Calu3 (cell line): ENCODE measurements around the gene PEX5L. TPM values are rescaled to one million over a fixed set of nuclear protein-coding genes. Genes with fewer than 3 reads are reported as not detected.

Experiments
- BruUV-seq: library from RNA; stranded (reverse); fragments of 400-500 nt; replicated peaks from 2 replicates; lab custom pipeline; 2021; lab: Mats Ljungman, UMichigan
- CTCF ChIA-PET: fragments of 300-600 bp; sonication (Branson Sonifier 250); formaldehyde crosslinking; loops from one replicate; lab custom pipeline; 2022; ENCODE audit warnings: antibody characterized with exemption; lab: Charles Lee
- DNase-seq: peaks from one replicate; pipeline ENCODE4 v3.0.0; 2022
- H3K27ac Mint-ChIP-seq: one replicate; pipeline ENCODE4 v1.8.0; 2022; ENCODE audit warnings: mixed read lengths; ENCODE audit not compliant: unreplicated experiment
- H3K27me3 Mint-ChIP-seq: one replicate; pipeline ENCODE4 v1.8.0; 2022; ENCODE audit warnings: mixed read lengths; ENCODE audit not compliant: unreplicated experiment
- H3K36me3 Mint-ChIP-seq: one replicate; pipeline ENCODE4 v1.8.0; 2022; ENCODE audit warnings: mild to moderate bottlenecking, moderate library complexity, mixed read lengths; ENCODE audit not compliant: insufficient read depth, unreplicated experiment
- H3K4me1 Mint-ChIP-seq: one replicate; pipeline ENCODE4 v1.8.0; 2022; ENCODE audit warnings: mild to moderate bottlenecking, low read depth, mixed read lengths; ENCODE audit not compliant: unreplicated experiment
- H3K4me3 Mint-ChIP-seq: one replicate; pipeline ENCODE4 v1.8.0; 2022; ENCODE audit warnings: mild to moderate bottlenecking, low read depth, moderate library complexity, mixed read lengths; ENCODE audit not compliant: unreplicated experiment
- H3K9me3 Mint-ChIP-seq: one replicate; pipeline ENCODE4 v1.8.0; 2022; ENCODE audit warnings: low read depth, mixed read lengths; ENCODE audit not compliant: unreplicated experiment
- intact Hi-C: fragments of 100-400 bp; cut with micrococcal nuclease; formaldehyde crosslinking; loops from one replicate; pipeline ENCODE4 v1.10.0; 2022; ENCODE audit not compliant: unreplicated experiment
- total RNA-seq: library from RNA; stranded (reverse); gene quantifications from 2 replicates; pipeline ENCODE4 v1.2.3, GENCODE V29; 2022
- TF ChIP-seq, protein P1 (sequence below): fragments of 200-600 bp; IDR thresholded peaks from one replicate; pipeline ENCODE4 v1.8.0; 2022; ENCODE audit warnings: antibody characterized with exemption; ENCODE audit not compliant: unreplicated experiment

The PEX5L gene
- total RNA-seq, 1 experiment from 2014 or later = not detected

DNA sequence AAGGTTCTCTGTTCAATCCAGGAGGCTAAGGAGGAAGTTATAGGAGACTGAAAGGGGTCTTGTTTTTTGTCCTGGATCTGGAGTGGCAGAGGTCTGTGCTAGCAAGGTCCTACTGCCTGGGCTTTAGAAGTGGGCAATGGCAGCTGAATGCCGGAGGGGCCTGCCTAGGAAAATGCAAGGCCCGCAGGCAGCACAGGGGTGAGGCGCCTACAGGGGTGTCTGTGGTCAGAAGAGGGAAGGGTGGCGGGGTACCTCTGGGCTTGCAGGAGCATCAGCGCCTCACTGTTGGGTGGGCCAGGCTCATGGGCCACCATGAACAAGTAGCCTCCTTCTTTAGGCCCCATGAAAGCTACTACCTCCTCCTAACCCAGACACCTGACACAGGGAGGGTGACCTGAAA lies 175.4 kb downstream of the PEX5L start:
- Mint-ChIP-seq H3K27me3 (no peaks in the 10 kb centered on the region), H3K4me1 (no peaks in the 10 kb centered on the region), H3K27ac (no peak overlapping the region), H3K9me3 (peaks cover 3% of the 10 kb centered on the region), H3K36me3 (no peaks in the 10 kb centered on the region), H3K4me3 (no peak overlapping the region)
- TF ChIP-seq, protein P1, sequence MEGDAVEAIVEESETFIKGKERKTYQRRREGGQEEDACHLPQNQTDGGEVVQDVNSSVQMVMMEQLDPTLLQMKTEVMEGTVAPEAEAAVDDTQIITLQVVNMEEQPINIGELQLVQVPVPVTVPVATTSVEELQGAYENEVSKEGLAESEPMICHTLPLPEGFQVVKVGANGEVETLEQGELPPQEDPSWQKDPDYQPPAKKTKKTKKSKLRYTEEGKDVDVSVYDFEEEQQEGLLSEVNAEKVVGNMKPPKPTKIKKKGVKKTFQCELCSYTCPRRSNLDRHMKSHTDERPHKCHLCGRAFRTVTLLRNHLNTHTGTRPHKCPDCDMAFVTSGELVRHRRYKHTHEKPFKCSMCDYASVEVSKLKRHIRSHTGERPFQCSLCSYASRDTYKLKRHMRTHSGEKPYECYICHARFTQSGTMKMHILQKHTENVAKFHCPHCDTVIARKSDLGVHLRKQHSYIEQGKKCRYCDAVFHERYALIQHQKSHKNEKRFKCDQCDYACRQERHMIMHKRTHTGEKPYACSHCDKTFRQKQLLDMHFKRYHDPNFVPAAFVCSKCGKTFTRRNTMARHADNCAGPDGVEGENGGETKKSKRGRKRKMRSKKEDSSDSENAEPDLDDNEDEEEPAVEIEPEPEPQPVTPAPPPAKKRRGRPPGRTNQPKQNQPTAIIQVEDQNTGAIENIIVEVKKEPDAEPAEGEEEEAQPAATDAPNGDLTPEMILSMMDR = no peak
- no peak for DNase-seq
- CTCF ChIA-PET = no interaction called here
- no TSS peak for BruUV-seq
- intact Hi-C loops = no loop called here

DNA sequence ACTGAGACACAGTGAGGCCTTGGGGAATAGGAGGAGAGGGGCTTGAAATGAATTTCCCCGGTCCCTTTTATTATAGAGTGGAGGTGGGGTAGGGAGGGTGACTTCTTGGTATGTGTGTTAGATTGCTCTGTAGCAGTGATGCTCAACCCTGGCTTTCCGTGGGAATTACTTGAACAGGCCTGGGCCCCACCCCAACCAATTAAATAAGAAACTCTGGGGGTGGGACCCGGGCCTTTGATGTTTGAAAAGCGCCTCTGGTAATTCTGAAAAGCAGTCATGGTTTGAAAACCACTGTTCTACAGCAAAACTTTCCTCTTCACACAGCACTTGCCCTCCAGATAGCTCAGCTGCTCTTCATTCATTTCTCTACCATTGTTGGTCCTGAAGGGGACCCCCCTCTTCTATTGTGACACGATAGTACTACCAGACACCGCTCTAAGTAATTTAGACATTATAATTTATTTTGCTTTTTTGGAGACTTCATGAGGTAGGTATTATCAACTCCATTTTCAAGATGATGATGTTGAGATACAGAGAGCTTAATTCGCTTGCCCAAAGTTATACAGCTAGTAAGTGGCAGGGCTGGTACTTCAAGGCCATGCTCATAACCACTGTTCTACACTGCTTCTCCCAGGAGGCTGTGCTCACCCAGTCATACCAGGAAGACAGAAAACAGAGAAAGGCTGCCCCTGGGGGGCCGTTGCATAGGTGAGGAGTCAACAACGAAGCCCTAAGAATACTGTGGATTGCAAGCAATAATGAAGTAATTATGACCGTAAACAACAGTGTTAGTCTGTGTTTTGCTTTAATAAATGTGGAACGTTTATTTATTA lies 176.2 kb downstream of the PEX5L start:
- CTCF ChIA-PET = no interaction called here
- H3K27ac Mint-ChIP-seq = no peak overlapping the region
- DNase-seq = no peak
- H3K9me3 Mint-ChIP-seq = peaks cover 3% of the 10 kb centered on the region
- intact Hi-C loops = no loop called here
- H3K4me1 Mint-ChIP-seq = no peaks in the 10 kb centered on the region
- no peak overlapping the region for H3K4me3 Mint-ChIP-seq
- TF ChIP-seq, protein P1 = no peak
- H3K27me3 Mint-ChIP-seq = no peaks in the 10 kb centered on the region
- H3K36me3 Mint-ChIP-seq = no peaks in the 10 kb centered on the region
- BruUV-seq = no TSS peak

DNA sequence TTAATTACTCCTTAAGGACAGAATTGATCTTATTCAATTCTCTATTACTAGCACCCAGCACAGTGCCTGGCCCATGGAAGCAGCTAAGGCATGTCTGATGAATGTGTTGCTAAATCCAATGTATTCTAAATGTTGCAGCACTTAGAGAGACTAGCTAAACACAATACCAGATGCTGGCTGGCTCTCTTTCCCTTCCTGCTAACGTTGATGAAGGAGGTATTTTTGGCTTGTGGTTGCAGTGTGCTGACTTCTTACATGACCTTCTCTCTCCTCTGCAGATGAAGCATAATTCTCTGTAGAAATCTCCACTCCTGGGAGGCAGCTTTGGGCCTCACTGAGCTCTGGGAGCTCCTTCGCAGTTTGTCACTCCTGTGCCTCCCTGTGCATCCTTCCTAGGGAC lies 183.6 kb downstream of the PEX5L start:
- no peaks in the 10 kb centered on the region for H3K36me3 Mint-ChIP-seq
- H3K27ac Mint-ChIP-seq = no peak overlapping the region
- H3K4me1 Mint-ChIP-seq = no peaks in the 10 kb centered on the region
- TF ChIP-seq, protein P1 = no peak
- H3K27me3 Mint-ChIP-seq = no peaks in the 10 kb centered on the region
- no peak overlapping the region for H3K4me3 Mint-ChIP-seq
- CTCF ChIA-PET = interaction anchor here (1.1 kb wide), 1 partner anchor 16 kb away, joined by 3 read pairs; no protein-coding TSS in a partner anchor
- DNase-seq = no peak
- intact Hi-C loops = no loop called here
- H3K9me3 Mint-ChIP-seq = peaks cover 4% of the 10 kb centered on the region
- no TSS peak for BruUV-seq

DNA sequence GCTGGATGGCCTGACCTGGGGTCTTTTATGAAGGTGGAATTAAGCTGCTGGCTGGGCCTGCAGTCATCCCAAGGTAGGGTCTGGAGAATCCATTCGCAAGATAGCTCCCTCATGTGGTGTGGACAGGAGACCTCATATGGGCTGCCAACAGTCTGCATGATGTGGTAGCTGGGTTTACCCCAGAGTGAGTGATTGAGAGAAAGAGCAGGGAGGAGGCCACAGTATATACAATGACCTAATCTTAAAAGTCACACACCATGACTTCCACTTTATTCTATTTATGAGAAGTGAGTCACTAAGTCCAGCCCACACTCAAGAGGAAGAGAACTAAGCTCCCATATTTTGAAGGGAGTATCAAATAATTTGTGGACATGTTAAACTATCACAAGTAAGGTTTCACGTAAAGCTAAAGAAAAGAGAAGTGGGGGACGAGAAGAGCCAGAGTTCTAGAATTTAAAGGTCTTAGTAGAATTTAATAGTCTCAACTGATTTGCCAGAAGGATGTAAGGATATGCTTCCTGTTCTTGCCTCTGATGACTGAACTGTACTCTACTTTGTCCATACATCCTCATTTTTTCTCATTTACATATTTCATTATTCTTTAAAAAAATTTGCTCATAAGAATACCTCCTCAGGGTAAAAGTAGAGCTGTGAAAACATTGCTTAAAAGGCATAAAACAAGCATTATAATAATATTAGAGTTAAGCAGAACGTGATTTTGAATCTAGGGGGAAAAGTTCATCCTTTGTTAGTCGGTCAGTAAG lies 184.4 kb downstream of the PEX5L start:
- no peak for DNase-seq
- no peaks in the 10 kb centered on the region for H3K4me1 Mint-ChIP-seq
- H3K27ac Mint-ChIP-seq = no peak overlapping the region
- no TSS peak for BruUV-seq
- H3K9me3 Mint-ChIP-seq = peaks cover 4% of the 10 kb centered on the region
- CTCF ChIA-PET = no interaction called here
- H3K36me3 Mint-ChIP-seq = no peaks in the 10 kb centered on the region
- intact Hi-C loops = no loop called here
- H3K27me3 Mint-ChIP-seq = no peaks in the 10 kb centered on the region
- TF ChIP-seq, protein P1 = no peak
- no peak overlapping the region for H3K4me3 Mint-ChIP-seq
